Ovary (tissue), 3 donors: ENCODE measurements around the gene TDRD9.

Experiments used
- EP300 ChIP-seq: sonication (generic); formaldehyde crosslinking; IDR thresholded peaks from one replicate; pipeline ENCODE4 v1.6.1; 2017; ENCODE audit warnings: antibody characterized with exemption
- TF ChIP-seq, protein P1 (sequence below), 3 donors: fragments of 450-650 bp in 2 of 3; fragments of 200-600 bp in 1 of 3; IDR thresholded peaks; one replicate each; pipeline versions ENCODE4 v1.5.1 to v1.8.0; 2016 to 2022; ENCODE audit warnings: antibody characterized with exemption in 3 of 3, mild to moderate bottlenecking in 1 of 3
- donor health status: DM: no; HTN: no; CAD: no.

DNA sequence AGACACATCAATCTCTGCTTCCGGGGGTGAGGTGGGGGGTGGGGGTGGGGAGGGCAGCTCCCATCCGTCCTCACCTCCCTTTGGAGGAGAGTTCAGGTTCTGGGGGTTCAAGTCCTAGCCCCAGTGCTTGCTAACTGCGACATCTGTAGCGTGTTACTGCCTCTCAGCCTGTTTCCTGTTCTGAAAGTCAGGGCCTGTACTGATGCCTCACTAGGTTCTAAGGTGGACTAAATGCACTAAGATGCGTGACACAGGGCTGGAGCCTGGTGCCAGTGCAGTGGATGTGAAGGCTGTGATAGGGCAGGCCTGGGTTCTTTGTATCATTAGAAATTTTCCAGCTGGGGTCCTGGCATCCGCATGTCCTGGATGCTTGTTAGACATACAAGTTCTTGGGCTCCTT lies 17.3 kb upstream of the TDRD9 start:
- TF ChIP-seq, protein P1, sequence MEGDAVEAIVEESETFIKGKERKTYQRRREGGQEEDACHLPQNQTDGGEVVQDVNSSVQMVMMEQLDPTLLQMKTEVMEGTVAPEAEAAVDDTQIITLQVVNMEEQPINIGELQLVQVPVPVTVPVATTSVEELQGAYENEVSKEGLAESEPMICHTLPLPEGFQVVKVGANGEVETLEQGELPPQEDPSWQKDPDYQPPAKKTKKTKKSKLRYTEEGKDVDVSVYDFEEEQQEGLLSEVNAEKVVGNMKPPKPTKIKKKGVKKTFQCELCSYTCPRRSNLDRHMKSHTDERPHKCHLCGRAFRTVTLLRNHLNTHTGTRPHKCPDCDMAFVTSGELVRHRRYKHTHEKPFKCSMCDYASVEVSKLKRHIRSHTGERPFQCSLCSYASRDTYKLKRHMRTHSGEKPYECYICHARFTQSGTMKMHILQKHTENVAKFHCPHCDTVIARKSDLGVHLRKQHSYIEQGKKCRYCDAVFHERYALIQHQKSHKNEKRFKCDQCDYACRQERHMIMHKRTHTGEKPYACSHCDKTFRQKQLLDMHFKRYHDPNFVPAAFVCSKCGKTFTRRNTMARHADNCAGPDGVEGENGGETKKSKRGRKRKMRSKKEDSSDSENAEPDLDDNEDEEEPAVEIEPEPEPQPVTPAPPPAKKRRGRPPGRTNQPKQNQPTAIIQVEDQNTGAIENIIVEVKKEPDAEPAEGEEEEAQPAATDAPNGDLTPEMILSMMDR (IDR thresholded peaks at IDR 0.05) = no peak
- TF ChIP-seq EP300 = no peak
